Cortex of kidney (tissue), 1 donor: Measurements from ENCODE around the gene PLB1.
A peak's percentile ranks its signal among the peaks of the same experiment; 100 is the strongest.

ENCODE experiments used
- DNase-seq: peaks from one replicate; lab custom pipeline; 2025; lab: John Stamatoyannopoulos, UW

The PLB1 gene

DNA sequence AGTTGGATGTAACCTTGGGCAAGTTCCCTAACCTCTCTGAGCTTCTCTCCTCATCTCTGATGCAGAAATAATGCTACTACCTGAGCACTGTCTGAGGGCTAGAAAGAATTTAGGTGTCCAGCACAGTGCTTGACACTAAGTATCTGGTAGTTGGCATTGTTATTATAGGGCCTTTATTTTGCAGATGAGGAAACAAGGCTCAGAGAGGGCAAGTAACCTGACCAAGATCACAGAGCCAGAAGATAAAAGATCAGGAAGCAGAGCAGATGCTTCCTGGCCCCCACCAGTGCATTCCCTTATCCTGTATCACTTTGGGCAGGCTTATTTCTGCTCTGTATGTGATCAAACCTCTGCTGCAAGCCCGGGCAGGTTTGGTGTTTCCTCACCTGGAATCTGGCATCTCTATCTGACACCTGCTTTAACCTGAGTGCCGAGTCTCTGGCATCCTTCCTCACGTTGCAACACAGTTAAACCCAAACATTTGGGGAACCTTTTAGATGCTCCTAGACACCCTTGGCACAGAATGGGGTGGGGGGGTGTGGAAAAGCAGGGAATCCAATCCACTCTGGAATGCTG lies 69.9 kb downstream of the PLB1 start:
- no peak for DNase-seq

DNA sequence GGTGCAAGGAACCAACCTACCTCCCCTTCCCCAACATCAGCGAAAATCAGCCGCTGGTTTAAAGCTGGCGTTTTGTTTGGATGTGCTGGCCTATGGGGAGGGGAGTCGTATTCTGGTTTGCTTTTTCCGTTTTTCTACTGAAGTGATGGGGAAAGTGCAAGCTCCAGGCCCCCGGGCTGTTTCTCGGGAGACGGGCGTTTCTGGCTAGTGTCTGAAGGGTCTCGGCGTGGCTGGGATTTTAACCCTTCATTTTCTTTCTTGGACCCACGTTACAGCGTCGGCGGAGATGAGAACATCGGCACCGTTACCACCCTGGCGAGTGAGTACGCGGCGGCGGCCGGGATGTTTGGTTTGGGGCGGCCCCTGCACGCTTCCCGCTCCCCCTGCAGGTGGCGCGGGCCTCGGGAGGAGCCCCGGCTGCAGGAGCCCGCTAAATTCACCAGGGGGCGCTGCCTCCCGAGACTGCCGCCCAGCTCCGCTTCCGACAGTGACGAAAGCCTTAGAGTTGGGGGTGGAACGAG lies 70.7 kb downstream of the PLB1 start:
- DNase-seq, result peak; percentile 15

DNA sequence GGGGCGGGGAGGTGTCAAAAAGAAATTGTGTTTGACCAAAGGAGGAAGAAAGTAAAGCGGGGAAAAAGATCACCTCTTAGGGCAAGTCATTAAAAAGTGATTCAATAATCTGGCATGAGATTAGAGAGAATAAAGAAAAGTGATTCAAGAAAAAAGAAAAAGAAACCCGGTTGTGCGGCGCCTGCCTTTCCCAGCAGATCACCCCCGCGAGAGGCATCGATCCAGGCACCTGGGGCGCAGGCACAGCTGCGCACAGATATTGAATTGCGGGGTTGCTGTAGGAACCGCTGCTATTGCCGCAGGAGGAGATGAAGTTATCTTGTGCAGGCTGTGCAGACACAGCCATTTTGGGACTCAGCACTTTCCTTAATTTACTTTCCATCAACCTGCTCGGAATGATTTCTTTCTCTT lies 71.2 kb downstream of the PLB1 start:
- no peak for DNase-seq

DNA sequence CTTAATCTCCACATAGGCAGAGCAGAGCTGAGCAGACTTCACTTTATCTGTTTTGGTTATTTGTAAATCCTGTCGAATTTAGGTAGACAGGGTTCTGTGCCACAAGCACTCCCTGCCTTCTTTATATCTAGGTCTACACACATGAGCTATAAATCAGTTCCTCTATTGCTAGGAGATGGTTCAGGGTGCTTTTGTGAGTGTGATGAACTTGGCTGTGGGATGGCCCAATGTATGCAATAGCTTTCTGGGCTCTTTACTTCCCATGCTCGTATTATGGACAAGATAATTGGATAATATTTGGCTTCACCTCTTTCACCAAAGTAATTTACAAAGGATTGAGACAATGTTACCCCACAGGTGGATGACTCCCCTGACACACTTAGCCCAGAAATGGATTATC lies 72.2 kb downstream of the PLB1 start:
- DNase-seq, result no peak

DNA sequence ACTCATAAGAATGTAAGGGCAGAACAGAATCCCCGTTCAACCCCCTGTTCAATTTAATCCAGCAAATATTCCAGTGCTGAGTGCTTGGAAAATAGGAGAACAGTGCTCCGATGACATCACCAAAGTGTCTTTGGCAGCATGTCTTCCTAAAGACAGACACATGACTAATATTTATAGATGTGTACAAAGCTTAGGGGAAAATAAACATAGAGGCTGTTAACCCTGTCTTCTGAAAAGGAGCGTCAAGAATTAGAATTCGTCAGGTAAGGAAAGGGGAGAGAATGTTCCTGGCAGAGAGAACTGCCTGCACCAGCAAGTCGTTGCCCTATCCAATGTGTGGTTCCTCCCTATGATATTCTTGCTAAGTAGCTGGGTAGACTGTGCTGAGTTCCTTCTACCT lies 72.7 kb downstream of the PLB1 start:
- DNase-seq, result no peak

DNA sequence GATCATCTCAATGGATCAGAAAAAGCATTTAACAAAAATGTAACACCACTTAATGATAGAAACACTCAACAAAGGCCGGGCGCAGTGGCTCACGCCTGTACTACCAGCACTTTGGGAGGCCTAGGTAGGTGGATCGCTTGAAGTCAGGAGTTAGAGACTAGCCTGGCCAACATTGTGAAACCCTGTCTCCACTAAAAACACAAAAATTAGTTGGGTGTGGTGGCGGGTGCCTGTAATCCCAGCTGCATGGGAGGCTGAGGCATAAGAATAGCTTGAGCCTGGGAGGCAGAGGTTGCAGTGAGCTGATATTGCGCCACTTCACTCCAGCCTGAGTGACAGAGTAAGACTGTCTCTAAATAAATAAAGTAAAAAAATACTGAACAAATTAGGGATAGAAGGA lies 74.6 kb downstream of the PLB1 start:
- no peak for DNase-seq

DNA sequence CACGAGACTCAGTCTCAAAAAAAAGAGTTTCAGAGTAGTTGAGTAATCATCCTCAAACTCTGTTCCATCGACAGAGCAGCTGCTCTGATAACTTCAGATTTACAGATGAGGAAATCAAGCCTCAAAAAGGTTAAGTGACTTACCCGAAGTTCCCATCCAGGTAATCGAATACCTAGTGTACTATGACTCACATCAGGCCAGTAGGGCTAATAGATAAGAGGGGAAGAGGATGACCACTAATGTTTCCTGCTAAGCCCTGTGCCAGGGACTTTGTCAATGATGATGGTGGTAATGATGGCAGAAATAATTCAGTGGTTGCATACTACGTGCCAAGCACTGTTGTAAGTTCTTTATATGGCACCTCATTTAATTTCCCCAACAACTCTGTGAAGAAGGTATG lies 80.9 kb downstream of the PLB1 start:
- no peak for DNase-seq

DNA sequence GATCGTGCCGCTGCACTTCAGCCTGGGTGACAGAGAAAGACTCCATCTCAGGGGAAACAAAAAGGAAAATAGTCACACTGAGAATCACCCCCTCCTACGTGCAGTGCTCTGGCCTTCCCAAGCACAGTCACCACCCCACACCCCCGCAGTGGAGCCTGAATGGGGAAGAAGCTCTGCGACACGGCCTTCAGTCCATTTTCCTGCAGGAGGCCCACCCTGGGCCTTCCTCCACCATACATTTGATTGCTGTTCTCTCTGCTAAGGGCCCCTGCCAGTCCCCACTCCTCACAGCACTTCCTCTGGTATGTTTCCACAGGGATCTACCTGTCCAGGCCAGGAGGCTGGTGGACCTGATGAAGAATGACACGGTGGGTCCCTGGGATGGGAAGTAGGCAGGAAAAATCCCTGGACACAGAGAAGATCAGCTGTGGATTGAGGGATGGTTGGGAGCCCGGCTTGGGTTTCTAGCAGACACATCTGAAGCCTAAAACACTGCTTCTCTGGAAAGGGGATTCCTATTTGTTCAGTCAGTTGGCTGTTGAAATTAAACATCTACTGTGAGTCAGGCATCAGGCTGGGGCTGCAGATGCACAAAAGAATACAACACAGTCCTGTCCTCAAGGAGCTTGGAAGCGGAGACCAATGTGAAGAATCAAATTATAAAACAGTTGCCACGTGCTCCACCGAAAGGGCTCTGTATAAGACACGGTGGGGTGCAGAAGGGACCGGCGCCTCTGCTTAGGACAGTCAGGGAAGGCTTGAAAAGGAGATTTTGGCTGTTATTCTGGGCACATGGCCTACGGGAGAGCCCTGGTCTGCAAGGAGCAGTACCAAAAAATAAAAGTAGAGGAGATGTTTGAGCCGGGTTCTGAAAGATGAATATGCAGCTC lies 82.2 kb downstream of the PLB1 start:
- DNase-seq, result no peak

DNA sequence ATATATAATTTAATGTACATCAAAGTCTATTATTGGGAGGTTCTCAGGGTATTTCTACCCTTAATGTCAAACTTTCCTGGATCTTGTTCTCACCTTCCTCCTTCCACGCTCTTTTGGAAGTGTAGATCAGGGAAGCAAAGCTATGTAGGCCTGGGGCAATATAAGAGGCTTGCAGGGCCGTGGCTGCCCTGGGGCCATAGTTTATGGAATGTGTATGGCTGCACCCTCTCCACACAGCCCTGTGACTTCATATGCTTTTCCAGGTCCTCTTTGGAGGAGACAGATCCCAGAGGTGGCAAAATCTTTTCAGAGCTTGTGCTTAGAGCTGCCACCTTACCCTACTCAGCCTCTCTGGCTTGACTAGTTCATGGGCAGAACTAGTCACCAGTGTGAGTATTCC lies 82.9 kb downstream of the PLB1 start:
- no peak for DNase-seq

DNA sequence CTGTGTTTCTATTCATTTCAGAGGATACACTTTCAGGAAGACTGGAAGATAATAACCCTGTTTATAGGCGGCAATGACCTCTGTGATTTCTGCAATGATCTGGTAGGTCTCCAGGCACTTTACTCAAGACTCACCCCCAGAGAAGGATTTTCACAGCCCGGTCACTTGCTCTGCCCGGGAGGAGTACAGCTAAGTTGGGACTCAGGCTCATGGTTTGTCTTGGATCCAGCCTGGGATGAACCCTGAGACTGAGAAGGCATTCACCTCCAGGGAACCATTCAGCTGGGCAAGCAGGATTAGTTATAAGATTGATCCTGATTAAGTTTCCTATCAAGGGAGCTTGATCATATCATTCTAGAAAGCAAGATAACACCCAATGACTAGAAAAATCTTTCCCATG lies 83.7 kb downstream of the PLB1 start:
- no peak for DNase-seq

DNA sequence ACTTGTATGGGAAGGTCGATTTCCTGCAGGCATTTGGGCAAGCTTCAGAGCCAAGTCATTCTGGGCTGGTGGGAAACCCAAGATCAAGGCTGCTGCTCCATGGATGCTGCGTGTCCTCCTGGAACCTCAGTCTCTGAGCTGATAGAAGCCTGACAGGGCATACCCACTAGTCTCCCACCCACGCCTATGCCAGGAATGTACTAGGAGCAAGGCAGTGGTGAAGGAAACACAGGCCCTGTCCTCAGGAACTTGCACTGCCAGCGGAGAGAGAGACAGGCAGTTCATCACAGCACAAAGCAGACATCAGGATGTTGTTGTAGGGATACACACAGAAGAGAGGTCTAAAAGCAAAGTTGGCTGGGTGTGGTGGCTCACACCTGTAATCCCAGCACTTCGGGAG lies 84.2 kb downstream of the PLB1 start:
- no peak for DNase-seq

DNA sequence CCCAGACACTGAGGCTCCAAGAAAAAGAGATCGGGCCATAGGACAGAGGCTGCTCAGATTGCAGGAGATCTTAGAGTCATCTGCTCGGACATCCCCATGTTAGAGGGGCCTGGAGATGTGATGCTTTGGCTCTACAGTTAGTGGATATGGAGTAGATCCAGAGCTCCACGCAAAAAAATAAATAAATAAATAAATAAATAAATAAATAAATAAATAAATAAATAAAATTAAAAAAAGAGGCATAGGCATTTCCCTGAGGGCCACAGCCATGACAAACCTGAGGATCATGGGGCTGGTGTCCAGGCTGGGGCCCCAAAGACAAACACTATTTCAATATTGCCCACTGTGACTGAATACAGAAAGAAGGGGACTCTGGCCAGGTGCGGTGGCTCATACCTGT lies 85.5 kb downstream of the PLB1 start:
- DNase-seq, result no peak

DNA sequence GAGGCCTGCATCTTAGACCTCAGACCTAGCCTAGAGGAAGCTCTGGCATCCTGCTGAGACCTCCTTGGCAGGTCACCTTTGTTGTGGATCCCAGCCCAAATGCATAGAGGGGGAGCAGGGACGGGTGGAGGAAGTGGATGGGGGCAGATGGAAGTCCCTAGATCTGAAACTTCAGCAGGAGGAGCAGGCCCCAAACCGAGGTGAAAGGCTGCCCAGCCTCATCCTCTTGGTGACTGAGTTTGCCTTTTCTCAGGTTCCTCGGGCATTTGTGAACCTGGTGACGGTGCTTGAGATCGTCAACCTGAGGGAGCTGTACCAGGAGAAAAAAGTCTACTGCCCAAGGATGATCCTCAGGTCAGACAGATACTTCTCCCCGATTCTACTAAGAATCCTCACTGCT lies 86.3 kb downstream of the PLB1 start:
- DNase-seq, result no peak

DNA sequence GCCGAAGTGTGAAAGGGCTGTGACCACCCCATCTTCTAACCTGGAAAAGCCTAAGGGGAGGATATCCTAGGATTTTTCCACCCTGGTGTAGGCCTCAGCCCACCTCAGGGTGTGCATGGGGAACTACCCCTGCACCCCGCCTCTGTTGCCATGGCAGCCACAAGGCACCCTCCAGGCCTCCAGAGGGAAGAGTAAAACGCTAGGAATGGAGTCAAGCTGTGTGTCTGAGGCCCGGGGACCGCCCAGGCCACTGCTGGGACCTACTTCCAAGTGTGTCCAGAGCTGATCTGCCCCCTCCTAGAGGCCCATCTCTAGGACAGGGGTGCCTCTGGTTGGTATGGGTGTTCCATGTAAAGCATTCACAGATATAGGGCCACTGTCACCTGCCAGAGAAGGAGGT lies 86.7 kb downstream of the PLB1 start:
- DNase-seq, result no peak

DNA sequence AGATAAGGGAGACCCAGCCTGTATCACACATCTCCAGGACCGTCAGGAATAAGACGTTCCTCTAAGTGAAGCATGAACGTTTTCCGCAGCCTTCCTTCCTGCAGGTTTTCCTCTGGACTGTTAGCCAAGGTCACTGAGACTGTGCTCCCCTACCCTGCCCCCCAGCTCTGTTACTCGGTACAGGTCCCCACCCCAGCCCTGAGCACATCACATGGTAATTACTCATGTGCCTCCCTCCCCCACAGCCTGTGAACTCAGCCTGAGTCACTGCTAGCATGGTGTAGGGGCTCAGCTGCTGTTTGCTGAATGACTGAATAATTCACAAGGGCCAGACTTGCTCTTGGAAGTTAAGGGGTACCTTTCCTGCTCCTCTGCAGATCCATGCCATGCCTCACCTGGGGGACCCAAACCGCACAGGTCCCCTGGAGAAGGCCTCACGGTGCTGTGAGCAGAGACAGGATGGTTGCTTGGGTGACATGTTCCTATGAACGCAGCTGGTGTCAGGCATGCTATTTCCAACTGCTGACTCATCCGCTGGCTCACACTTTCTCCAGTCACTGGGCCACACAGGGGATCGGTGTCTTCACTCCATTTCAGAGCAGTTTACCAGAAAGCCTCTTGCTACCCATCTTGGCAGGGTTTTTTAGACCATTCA lies 88.2 kb downstream of the PLB1 start:
- no peak for DNase-seq

DNA sequence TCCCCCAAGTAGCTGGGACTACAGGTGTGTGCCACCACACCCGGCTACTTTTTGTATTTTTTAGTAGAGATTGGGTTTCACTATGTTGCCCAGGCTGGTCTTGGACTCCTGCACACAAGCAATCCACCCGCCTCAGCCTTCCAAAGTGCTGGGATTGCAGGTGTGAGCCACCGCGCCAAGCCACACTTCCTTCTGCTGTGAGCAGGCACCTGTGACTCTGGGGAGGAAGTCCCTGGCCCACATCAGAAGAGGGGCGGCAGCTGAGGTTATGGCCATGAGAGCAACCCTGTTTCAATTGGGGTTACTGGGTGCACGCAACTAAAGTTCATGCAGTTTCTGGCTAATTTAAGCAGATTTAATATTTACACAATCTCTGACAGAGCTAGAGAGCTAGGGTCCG lies 91.0 kb downstream of the PLB1 start:
- DNase-seq, result no peak

DNA sequence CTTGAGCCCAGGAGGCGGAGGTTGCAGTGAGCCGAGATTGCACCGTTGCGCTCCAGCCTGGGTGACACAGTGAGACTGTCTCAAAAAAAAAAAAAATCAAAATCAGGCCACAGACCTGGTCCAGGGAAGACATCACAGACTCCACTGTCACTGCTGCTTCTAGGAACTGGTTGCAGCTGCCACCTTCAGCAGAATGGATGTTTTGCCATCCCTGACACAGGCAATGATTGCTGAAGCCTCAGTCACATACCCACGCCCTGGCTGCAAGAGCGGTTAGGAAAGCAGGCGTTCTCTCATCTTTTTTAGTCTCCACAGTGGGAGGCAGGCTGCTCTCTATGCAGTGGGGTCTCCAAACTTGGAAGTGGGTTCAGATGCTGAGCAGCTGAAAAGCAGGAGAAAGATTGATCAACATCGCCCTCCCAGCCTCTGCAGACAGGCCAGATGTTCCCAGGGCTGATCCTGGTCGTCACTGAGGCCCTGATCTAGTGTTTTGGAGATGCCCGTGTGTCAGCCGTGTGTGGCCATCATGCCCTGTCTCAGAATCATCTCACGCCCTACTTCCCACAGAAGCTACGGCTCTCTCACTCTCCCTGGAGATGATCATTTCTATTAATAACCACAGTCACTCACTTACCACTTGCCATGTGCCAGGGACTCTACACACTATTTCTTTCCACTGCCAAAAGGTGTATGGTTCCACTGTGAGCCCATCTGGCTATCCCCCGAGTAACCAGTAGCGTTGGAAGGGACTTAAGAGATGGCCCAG lies 91.8 kb downstream of the PLB1 start:
- no peak for DNase-seq

DNA sequence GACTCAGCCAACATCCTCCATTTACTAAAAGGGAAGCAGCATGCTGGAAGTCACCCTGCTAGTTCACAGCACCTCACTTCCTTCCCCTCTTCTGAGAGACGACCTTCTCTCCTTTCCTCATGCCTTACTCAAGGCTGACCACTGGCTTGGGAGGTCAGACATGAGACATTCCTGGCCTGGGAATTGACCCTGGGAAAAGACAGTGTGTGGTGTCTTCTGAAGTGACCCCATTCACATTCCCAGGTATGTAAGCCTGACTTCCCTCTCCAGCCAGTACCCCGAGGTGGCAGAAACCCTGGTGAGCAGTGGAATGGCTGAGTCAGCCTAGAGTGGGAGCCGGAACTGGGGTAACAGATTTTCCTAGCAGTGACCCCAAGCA lies 92.4 kb downstream of the PLB1 start:
- DNase-seq, result no peak

DNA sequence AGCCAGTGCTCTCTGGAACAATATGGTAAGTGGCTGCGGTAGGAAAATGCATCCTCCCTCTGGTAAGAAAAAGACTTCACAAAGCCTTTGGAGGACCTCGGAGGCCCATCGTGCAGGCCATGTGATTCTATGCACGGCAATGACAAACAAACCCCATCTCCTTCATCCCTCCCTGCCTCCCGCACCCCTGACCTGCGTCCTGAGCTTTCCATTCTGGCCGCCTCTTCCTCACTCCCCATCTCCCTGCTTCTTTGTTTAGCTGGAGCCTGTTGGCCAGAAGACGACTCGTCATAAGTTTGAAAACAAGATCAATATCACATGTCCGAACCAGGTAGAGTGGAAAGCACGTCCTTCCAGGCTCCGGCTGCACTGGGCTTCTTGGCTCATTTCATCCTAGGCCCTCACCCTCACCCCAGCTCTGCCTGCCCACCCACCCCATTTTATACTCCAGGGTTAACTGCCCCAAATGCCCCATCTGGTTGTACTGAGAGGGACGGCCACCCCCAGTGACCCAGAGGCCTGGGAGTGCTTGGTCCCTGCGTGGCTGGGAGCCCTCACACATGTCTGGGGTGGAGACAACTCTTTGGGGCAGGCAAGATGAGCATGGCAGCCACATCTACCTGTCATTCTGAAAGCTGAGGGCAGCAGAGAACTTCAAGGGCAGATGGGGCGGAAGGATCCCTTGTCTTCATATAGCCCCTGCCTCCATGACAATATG lies 94.0 kb downstream of the PLB1 start:
- no peak for DNase-seq

DNA sequence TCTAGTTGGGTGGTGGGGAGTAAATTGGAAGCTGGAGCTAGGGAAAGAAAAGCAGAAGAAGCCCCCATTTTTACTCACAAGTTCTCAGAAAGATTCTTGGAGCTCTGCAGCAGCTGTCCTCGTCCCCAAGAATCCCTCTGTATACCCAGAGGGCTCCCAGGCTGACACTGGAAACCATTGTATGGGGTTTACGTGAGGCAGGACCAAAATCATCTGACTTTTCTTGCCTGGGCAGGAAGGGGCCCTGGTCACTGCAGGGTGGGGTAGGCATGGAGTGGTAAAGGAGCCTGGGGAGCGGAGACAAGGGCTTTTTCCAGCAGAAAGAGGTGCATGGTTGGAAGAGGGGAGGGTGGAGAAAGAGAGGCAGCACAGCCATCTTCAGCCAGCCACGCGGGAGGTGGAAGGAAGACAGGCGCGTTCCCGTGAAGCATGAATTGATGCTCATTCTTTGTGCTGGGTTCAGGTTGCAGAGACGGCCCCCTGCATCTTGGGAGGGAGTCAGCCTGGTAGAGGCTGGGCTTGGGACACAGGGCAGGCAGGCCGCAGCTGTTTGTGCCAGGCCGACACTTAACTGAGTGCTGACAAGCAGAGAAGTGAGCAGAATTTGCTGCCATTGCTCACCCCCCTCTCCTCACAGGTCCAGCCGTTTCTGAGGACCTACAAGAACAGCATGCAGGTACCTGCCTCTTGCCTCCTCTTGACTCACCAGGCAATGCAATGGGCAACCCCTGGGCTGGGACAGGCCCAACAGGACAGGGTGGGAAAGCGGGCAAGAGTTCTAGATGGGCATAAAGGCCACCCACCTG lies 94.8 kb downstream of the PLB1 start:
- DNase-seq, result no peak
